Measurements from ENCODE around the gene PRKX.

PRKX gene

DNA sequence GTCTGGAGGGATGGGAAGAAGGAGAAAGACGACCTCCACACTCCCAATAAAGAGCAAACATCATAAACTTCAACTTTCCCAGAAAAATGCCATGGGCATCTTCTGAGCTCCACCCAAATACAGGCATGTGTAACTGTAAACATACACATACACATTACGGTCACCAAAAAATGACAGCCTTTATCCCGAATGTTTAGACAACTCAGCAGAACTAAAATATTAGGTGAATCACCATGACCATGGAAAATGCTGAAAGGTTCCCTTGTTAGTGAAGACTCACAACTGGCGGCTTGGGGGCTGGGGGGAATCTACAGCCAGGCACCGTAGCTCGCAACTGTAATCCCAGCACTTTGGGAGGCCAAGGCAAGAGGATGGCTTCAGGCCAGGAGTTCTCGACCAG is 33.0 kb downstream of the PRKX start:
- ATAC-seq = no peak
- no peak for TF ChIP-seq CREB5 (CRISPR knock-in tag; IDR thresholded peaks at IDR 0.05; ENCODE audit: low read depth)
- no peak for TF ChIP-seq CSDC2 (CRISPR knock-in tag; IDR thresholded peaks at IDR 0.05)
- no peak for TF ChIP-seq GLIS3 (CRISPR knock-in tag; IDR thresholded peaks at IDR 0.05)
- TF ChIP-seq ZFP3 (CRISPR knock-in tag; IDR thresholded peaks at IDR 0.05) = no peak
- TF ChIP-seq ZNF565 (CRISPR knock-in tag; conservative IDR thresholded peaks at IDR 0.05; ENCODE audit: low read depth) = no peak
- TF ChIP-seq TOX (CRISPR knock-in tag; IDR thresholded peaks at IDR 0.05; ENCODE audit: borderline replicate concordance) = no peak
- TF ChIP-seq ZNF8 (CRISPR knock-in tag; IDR thresholded peaks at IDR 0.05) = no peak

GRCh38 chrX:3679669-3680068 is 33.8 kb downstream of the PRKX start:
- TF ChIP-seq ARNTL (CRISPR knock-in tag; IDR thresholded peaks at IDR 0.05; ENCODE audit: borderline replicate concordance, low read depth) (no peak), ZNF565 (CRISPR knock-in tag; conservative IDR thresholded peaks at IDR 0.05; ENCODE audit: low read depth) (no peak), ZC3H10 (CRISPR knock-in tag; IDR thresholded peaks at IDR 0.05) (no peak), BACH2 (CRISPR knock-in tag; IDR thresholded peaks at IDR 0.05; ENCODE audit: borderline replicate concordance) (no peak), ESRRG (CRISPR knock-in tag; IDR thresholded peaks at IDR 0.05) (no peak), TCF4 (CRISPR knock-in tag; IDR thresholded peaks at IDR 0.05; ENCODE audit: borderline replicate concordance) (no peak), GLIS3 (CRISPR knock-in tag; IDR thresholded peaks at IDR 0.05) (no peak), RARB (CRISPR knock-in tag; IDR thresholded peaks at IDR 0.05) (no peak), SNAI2 (CRISPR knock-in tag; IDR thresholded peaks at IDR 0.05) (no peak), OSR1 (CRISPR knock-in tag; IDR thresholded peaks at IDR 0.05) (no peak), CSRNP3 (CRISPR knock-in tag; IDR thresholded peaks at IDR 0.05) (no peak), CREB5 (CRISPR knock-in tag; IDR thresholded peaks at IDR 0.05; ENCODE audit: low read depth) (no peak), ZNF70 (CRISPR knock-in tag; IDR thresholded peaks at IDR 0.05) (no peak), TOX (CRISPR knock-in tag; IDR thresholded peaks at IDR 0.05; ENCODE audit: borderline replicate concordance) (no peak), PPARA (CRISPR knock-in tag; IDR thresholded peaks at IDR 0.05; ENCODE audit: borderline replicate concordance) (no peak)
- TF ChIP-seq, protein P1, sequence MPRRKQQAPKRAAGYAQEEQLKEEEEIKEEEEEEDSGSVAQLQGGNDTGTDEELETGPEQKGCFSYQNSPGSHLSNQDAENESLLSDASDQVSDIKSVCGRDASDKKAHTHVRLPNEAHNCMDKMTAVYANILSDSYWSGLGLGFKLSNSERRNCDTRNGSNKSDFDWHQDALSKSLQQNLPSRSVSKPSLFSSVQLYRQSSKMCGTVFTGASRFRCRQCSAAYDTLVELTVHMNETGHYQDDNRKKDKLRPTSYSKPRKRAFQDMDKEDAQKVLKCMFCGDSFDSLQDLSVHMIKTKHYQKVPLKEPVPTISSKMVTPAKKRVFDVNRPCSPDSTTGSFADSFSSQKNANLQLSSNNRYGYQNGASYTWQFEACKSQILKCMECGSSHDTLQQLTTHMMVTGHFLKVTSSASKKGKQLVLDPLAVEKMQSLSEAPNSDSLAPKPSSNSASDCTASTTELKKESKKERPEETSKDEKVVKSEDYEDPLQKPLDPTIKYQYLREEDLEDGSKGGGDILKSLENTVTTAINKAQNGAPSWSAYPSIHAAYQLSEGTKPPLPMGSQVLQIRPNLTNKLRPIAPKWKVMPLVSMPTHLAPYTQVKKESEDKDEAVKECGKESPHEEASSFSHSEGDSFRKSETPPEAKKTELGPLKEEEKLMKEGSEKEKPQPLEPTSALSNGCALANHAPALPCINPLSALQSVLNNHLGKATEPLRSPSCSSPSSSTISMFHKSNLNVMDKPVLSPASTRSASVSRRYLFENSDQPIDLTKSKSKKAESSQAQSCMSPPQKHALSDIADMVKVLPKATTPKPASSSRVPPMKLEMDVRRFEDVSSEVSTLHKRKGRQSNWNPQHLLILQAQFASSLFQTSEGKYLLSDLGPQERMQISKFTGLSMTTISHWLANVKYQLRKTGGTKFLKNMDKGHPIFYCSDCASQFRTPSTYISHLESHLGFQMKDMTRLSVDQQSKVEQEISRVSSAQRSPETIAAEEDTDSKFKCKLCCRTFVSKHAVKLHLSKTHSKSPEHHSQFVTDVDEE (CRISPR knock-in tag; IDR thresholded peaks at IDR 0.05) = no peak
- TF ChIP-seq, protein P2, sequence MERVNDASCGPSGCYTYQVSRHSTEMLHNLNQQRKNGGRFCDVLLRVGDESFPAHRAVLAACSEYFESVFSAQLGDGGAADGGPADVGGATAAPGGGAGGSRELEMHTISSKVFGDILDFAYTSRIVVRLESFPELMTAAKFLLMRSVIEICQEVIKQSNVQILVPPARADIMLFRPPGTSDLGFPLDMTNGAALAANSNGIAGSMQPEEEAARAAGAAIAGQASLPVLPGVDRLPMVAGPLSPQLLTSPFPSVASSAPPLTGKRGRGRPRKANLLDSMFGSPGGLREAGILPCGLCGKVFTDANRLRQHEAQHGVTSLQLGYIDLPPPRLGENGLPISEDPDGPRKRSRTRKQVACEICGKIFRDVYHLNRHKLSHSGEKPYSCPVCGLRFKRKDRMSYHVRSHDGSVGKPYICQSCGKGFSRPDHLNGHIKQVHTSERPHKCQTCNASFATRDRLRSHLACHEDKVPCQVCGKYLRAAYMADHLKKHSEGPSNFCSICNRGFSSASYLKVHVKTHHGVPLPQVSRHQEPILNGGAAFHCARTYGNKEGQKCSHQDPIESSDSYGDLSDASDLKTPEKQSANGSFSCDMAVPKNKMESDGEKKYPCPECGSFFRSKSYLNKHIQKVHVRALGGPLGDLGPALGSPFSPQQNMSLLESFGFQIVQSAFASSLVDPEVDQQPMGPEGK (CRISPR knock-in tag; IDR thresholded peaks at IDR 0.05; ENCODE audit: borderline replicate concordance) = no peak

DNA sequence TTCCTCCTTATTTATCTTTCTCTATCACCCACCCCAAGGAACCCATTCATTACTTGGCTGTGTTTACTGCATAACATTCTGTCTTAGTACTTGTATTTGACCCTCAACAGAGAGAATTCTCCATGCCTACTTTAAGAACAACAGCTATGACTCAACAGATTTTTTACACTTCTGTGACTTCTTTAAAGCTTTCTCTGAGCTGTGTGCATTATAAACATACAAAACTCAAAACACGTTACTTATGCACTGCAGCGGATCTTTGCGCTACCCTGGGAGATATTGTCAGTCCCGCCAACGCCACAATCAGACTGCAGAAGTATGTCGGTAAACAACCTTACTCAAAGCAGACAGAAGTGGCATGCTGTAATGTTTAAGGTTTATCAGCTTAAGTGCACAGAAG is 35.1 kb downstream of the PRKX start:
- ATAC-seq = no peak
- no peak for TF ChIP-seq RARB (CRISPR knock-in tag; IDR thresholded peaks at IDR 0.05)
- TF ChIP-seq TOX (CRISPR knock-in tag; IDR thresholded peaks at IDR 0.05; ENCODE audit: borderline replicate concordance) = no peak
- TF ChIP-seq, protein P1 (CRISPR knock-in tag; IDR thresholded peaks at IDR 0.05) = no peak
- no peak for TF ChIP-seq ZFP3 (CRISPR knock-in tag; IDR thresholded peaks at IDR 0.05)
- no peak for TF ChIP-seq BACH2 (CRISPR knock-in tag; IDR thresholded peaks at IDR 0.05; ENCODE audit: borderline replicate concordance)
- no peak for TF ChIP-seq ESRRG (CRISPR knock-in tag; IDR thresholded peaks at IDR 0.05)
- TF ChIP-seq ZNF8 (CRISPR knock-in tag; IDR thresholded peaks at IDR 0.05) = no peak
- no peak for TF ChIP-seq OSR1 (CRISPR knock-in tag; IDR thresholded peaks at IDR 0.05)
- no peak for TF ChIP-seq GLIS3 (CRISPR knock-in tag; IDR thresholded peaks at IDR 0.05)
- no peak for TF ChIP-seq ZNF565 (CRISPR knock-in tag; conservative IDR thresholded peaks at IDR 0.05; ENCODE audit: low read depth)
- TF ChIP-seq, protein P3, sequence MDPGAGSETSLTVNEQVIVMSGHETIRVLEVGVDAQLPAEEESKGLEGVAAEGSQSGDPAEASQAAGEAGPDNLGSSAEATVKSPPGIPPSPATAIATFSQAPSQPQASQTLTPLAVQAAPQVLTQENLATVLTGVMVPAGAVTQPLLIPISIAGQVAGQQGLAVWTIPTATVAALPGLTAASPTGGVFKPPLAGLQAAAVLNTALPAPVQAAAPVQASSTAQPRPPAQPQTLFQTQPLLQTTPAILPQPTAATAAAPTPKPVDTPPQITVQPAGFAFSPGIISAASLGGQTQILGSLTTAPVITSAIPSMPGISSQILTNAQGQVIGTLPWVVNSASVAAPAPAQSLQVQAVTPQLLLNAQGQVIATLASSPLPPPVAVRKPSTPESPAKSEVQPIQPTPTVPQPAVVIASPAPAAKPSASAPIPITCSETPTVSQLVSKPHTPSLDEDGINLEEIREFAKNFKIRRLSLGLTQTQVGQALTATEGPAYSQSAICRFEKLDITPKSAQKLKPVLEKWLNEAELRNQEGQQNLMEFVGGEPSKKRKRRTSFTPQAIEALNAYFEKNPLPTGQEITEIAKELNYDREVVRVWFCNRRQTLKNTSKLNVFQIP (CRISPR knock-in tag; IDR thresholded peaks at IDR 0.05; ENCODE audit: borderline replicate concordance, low read depth) = no peak
- TF ChIP-seq, protein P2 (CRISPR knock-in tag; IDR thresholded peaks at IDR 0.05; ENCODE audit: borderline replicate concordance) = no peak
- no peak for TF ChIP-seq CSDC2 (CRISPR knock-in tag; IDR thresholded peaks at IDR 0.05)

More at GRCh38 chrX:3679669-3680068, 33.8 kb downstream of the PRKX start:
- ATAC-seq = no peak
